K562 (cell line): ENCODE data around the gene MAU2. TPM values are rescaled to one million over a fixed set of nuclear protein-coding genes. Genes with fewer than 3 reads are reported as not detected.

ENCODE experiments used
- CBX3 ChIP-seq, 2 experiments: IDR thresholded peaks; 1 replicate in 1 of 2; 2 replicates in 1 of 2; pipeline ENCODE4 v1.6.1; 2012; ENCODE audit warnings: inconsistent platforms in 2 of 2, low read length in 2 of 2, borderline replicate concordance in 1 of 2, control low read depth in 1 of 2
- COPS2 ChIP-seq: fragments of 450-650 bp; conservative IDR thresholded peaks from 2 replicates; pipeline ENCODE4 v1.6.1; 2016; ENCODE audit warnings: mild to moderate bottlenecking, moderate library complexity
- DEAF1 ChIP-seq: fragments of 450-650 bp; formaldehyde crosslinking; IDR thresholded peaks from 2 replicates; pipeline ENCODE4 v1.4.0; 2020; ENCODE audit warnings: mild to moderate bottlenecking, moderate library complexity
- DPF2 ChIP-seq: fragments of 450-650 bp; IDR thresholded peaks from 2 replicates; pipeline ENCODE4 v1.6.1; 2016
- EGR1 ChIP-seq: fragments of 450-650 bp; conservative IDR thresholded peaks from 2 replicates; pipeline ENCODE4 v1.6.1; 2017; ENCODE audit warnings: mild to moderate bottlenecking
- FOXA3 ChIP-seq, 2 experiments: fragments of 450-650 bp in 1 of 2; sonication (generic) in 1 of 2; formaldehyde crosslinking; IDR thresholded peaks in 1 of 2; conservative IDR thresholded peaks in 1 of 2; 2 replicates each; pipeline versions ENCODE4 v1.4.0 to v1.8.0; 2020 to 2022; ENCODE audit warnings: mild to moderate bottlenecking in 2 of 2, missing genetic modification reagents in 1 of 2
- GATAD2A ChIP-seq: fragments of 450-650 bp; IDR thresholded peaks from 2 replicates; pipeline ENCODE4 v1.6.1; 2017
- MLLT1 ChIP-seq, 2 experiments: fragments of 450-650 bp; IDR thresholded peaks; 2 replicates each; pipeline ENCODE4 v1.6.1; 2016
- NKRF ChIP-seq: fragments of 450-650 bp; IDR thresholded peaks from 2 replicates; pipeline ENCODE4 v1.6.1; 2016; ENCODE audit warnings: borderline replicate concordance
- polyA plus RNA-seq, 8 experiments: library from polyadenylated mRNA; depleted of rRNA in 4 of 8; stranded (reverse) in 5 of 8; unstranded in 3 of 8; fragments of >200 nt; fragmentation: Nextera tagmentation in 2 of 8; fragmentation: Illumina TruSeq in 1 of 8; extraction: Ambion mirVana in 2 of 8; extraction: Trizol in 1 of 8; gene quantifications; 2 replicates each; pipeline versions ENCODE4 v1.2.1 to v1.2.3, GENCODE V29; 2011 to 2014; ENCODE audit warnings: inconsistent platforms in 1 of 8, missing spikeins in 1 of 8
- total RNA-seq, 7 experiments: library from RNA; depleted of rRNA in 6 of 7; stranded (reverse); fragments of >200 nt in 6 of 7; fragmentation: Illumina TruSeq in 2 of 7; extraction: Trizol in 2 of 7; gene quantifications; 2 replicates each; pipeline versions ENCODE4 v1.2.1 to v1.2.3, GENCODE V29; 2011 to 2021; ENCODE audit warnings: low replicate concordance in 1 of 7

MAU2 gene
- total and polyA plus RNA-seq, 9 of the 15 experiments (the other 6 are each of a cell fraction or from before 2014, with no cell fraction given): 1.2 to 48.1 (median 19.4) TPM

- no peak for TF ChIP-seq DEAF1 (CRISPR knock-in tag)
- TF ChIP-seq COPS2: no peak
- TF ChIP-seq CBX3 (IDR thresholded peaks at IDR 0.05; ENCODE audit: borderline replicate concordance in 1 of 2, low read length in 2 of 2): no peak; a peak in 1 of 3 replicates
- TF ChIP-seq DPF2: 0 out of 2 replicates have a peak, but pooled peaks have one; percentile 25
- TF ChIP-seq FOXA3 (CRISPR knock-in tag; conservative IDR thresholded peaks at IDR 0.05 in 1 of 2, IDR thresholded peaks at IDR 0.05 in 1 of 2): 0 out of 4 replicates have a peak, but pooled peaks of 1 of the 2 experiments have one; percentile 22
- peak; percentile 84 for TF ChIP-seq EGR1
- TF ChIP-seq MLLT1 (IDR thresholded peaks at IDR 0.05): 0 out of 4 replicates have a peak, but pooled peaks of 1 of the 2 experiments have one; percentile 17
- 0 out of 2 replicates have a peak, but pooled peaks have one; percentile 41 for TF ChIP-seq GATAD2A
- TF ChIP-seq NKRF: peak; percentile 28; the same call in 1 of the 2 replicates
Observed at GRCh38 chr19:19319732-19320360, 783 bp upstream of the MAU2 start (continued).
